Mammary epithelial cell (primary cell): ENCODE results near the gene MUC5B.

ENCODE experiments used
- EZH2 ChIP-seq: IDR thresholded peaks from 2 replicates; pipeline ENCODE4 v1.6.1; 2012; ENCODE audit warnings: low read length, inconsistent platforms, borderline replicate concordance
- TF ChIP-seq, protein P1 (sequence below), 2 donors: IDR thresholded peaks in 1 of 2; conservative IDR thresholded peaks in 1 of 2; 2 replicates each; pipeline ENCODE4 v1.5.1; 2011 to 2012; ENCODE audit warnings: inconsistent platforms in 2 of 2, low read length in 2 of 2, mild to moderate bottlenecking in 2 of 2, control low read depth in 1 of 2, low read depth in 1 of 2; ENCODE audit not compliant: insufficient read depth in 1 of 2; ENCODE audit errors: extremely low read depth in 1 of 2

DNA sequence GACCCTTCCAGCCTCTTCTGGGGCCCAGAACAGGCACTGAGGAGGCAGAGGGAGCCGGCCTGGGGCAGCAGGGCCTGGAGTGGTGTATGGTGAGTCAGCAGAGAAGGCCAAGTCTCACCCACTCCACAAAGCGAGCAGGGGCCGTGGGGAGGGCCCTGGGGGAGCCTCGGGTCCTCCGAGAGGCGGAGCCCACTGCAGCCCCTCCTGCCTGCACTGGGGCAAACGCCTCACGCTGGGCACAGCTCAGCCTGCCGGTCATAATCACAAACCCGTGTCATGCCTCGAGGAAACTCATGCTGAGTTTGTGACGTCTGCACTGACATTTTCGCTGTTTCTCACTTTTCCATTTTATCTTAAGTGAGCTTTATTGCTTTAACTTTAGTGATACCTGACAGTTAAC lies 48.1 kb downstream of the MUC5B start:
- TF ChIP-seq EZH2: no peak
- TF ChIP-seq, protein P1, sequence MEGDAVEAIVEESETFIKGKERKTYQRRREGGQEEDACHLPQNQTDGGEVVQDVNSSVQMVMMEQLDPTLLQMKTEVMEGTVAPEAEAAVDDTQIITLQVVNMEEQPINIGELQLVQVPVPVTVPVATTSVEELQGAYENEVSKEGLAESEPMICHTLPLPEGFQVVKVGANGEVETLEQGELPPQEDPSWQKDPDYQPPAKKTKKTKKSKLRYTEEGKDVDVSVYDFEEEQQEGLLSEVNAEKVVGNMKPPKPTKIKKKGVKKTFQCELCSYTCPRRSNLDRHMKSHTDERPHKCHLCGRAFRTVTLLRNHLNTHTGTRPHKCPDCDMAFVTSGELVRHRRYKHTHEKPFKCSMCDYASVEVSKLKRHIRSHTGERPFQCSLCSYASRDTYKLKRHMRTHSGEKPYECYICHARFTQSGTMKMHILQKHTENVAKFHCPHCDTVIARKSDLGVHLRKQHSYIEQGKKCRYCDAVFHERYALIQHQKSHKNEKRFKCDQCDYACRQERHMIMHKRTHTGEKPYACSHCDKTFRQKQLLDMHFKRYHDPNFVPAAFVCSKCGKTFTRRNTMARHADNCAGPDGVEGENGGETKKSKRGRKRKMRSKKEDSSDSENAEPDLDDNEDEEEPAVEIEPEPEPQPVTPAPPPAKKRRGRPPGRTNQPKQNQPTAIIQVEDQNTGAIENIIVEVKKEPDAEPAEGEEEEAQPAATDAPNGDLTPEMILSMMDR (conservative IDR thresholded peaks at IDR 0.05 in 1 of 2, IDR thresholded peaks at IDR 0.05 in 1 of 2; ENCODE audit: extremely low read depth in 1 of 2, insufficient read depth in 1 of 2, low read depth in 1 of 2, low read length in 2 of 2): no peak
